ENCODE results near the gene SLC39A10. TPM values are rescaled to one million over a fixed set of nuclear protein-coding genes. Genes with fewer than 3 reads are reported as not detected.

Gene SLC39A10
- total and polyA plus RNA-seq, 9 donors: 9.1 to 33.5 (median 26.4) TPM

DNA sequence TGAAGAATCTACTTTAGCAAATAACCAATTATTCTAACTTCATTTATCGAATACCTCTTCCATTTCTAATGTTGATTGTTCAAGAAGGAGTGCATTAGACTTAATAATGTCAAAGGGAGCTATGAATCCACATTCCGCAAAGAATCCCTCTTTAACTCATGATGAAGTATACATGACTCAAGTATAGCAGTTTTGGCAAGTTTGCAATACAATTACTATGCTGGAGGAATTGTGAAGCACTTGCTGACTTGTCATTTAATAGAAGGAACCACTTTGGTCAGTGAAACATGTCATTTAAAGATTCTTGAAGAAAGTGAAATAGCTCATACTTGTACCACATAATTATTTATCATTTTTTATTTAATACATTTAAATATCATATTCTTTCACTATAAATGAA, 125.1 kb downstream of the SLC39A10 start:
- TF ChIP-seq, protein P1, sequence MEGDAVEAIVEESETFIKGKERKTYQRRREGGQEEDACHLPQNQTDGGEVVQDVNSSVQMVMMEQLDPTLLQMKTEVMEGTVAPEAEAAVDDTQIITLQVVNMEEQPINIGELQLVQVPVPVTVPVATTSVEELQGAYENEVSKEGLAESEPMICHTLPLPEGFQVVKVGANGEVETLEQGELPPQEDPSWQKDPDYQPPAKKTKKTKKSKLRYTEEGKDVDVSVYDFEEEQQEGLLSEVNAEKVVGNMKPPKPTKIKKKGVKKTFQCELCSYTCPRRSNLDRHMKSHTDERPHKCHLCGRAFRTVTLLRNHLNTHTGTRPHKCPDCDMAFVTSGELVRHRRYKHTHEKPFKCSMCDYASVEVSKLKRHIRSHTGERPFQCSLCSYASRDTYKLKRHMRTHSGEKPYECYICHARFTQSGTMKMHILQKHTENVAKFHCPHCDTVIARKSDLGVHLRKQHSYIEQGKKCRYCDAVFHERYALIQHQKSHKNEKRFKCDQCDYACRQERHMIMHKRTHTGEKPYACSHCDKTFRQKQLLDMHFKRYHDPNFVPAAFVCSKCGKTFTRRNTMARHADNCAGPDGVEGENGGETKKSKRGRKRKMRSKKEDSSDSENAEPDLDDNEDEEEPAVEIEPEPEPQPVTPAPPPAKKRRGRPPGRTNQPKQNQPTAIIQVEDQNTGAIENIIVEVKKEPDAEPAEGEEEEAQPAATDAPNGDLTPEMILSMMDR (IDR thresholded peaks at IDR 0.05): no peak
- no peak for TF ChIP-seq EP300 (IDR thresholded peaks at IDR 0.05)
- no peak for TF ChIP-seq POLR2A (IDR thresholded peaks at IDR 0.05)
- Histone ChIP-seq H3K36me3 (no peaks in the 10 kb centered on the region), H3K4me3 (no peak overlapping the region), H3K27me3 (no peaks in the 10 kb centered on the region), H3K27ac (no peak overlapping the region), H3K9me3 (no peaks in the 10 kb centered on the region), H3K4me1 (ENCODE audit: insufficient read depth) (no peaks in the 10 kb centered on the region)
- DNase-seq: no peak
- WGBS, 3 donors: 95 to 97% (median 97%) methylated on average over 2 of the region's 2 CpGs
- intact Hi-C loops (cut with DNase I): no loop called here

Small RNA genes lying within 50 kb of the gene (small RNA-seq; reads per million reads assigned to genes)
- gene RNU6-915P: not detected

All from ovary (tissue), 9 donors.